Dedifferentiated amniotic fluid mesenchymal stem cell (primary cell): ENCODE data around the gene CIAO1.
"Not testable (repeated sequence)": the region's sequence is repeated elsewhere in the genome, so short reads cannot be mapped to it uniquely, and the experiment has no call there.

Experiments used
- DNase-seq: peaks from one replicate; pipeline ENCODE4 v3.0.0-alpha.2; 2016; ENCODE audit errors: extremely low spot score

The CIAO1 gene

GRCh38 chr2:96250188-96250587 is 15.8 kb upstream of the CIAO1 start:
- no peak for DNase-seq

- DNase-seq = peak; percentile 72
These were observed 14.2 kb upstream of the CIAO1 start for GRCh38 chr2:96251721-96252292.

GRCh38 chr2:96252526-96252925 is 13.5 kb upstream of the CIAO1 start:
- no peak for DNase-seq

- no peak for DNase-seq
These were observed 13.0 kb upstream of the CIAO1 start for GRCh38 chr2:96253006-96253405.

- DNase-seq = no peak
These were observed 11.5 kb upstream of the CIAO1 start for GRCh38 chr2:96254571-96254970.

GRCh38 chr2:96256611-96257113 is 9.4 kb upstream of the CIAO1 start:
- no peak for DNase-seq

GRCh38 chr2:96257744-96258143 is 8.3 kb upstream of the CIAO1 start:
- DNase-seq = not testable (repeated sequence)

GRCh38 chr2:96258166-96259022 is 7.6 kb upstream of the CIAO1 start:
- DNase-seq = no peak

GRCh38 chr2:96259497-96259921 is 6.5 kb upstream of the CIAO1 start:
- DNase-seq = no peak

GRCh38 chr2:96260387-96261260 is 5.4 kb upstream of the CIAO1 start:
- peak; percentile 81 for DNase-seq

- DNase-seq = no peak
These were observed 4.6 kb upstream of the CIAO1 start for GRCh38 chr2:96261328-96262003.

- no peak for DNase-seq
These were observed 3.7 kb upstream of the CIAO1 start for GRCh38 chr2:96262306-96262705.

- DNase-seq = no peak
These were observed 1.9 kb upstream of the CIAO1 start for GRCh38 chr2:96264086-96264485.

GRCh38 chr2:96264656-96265348 is 1.2 kb upstream of the CIAO1 start:
- no peak for DNase-seq

- no peak for DNase-seq
These were observed 631 bp upstream of the CIAO1 start for GRCh38 chr2:96265349-96265839.

- no peak for DNase-seq
These were observed 1.3 kb downstream of the CIAO1 start for GRCh38 chr2:96267159-96267971.

GRCh38 chr2:96271995-96272394 is 6.0 kb downstream of the CIAO1 start:
- DNase-seq = no peak

GRCh38 chr2:96273763-96274162 is 7.7 kb downstream of the CIAO1 start:
- no peak for DNase-seq

- no peak for DNase-seq
These were observed 8.5 kb downstream of the CIAO1 start for GRCh38 chr2:96274355-96275056.
